Muscle of back (tissue), 11 donors: ENCODE measurements around the gene NEDD4. TPM values are rescaled to one million over a fixed set of nuclear protein-coding genes. Genes with fewer than 3 reads are reported as not detected.
A peak's percentile ranks its signal among the peaks of the same experiment; 100 is the strongest.
"Not testable (repeated sequence)": the region's sequence is repeated elsewhere in the genome, so short reads cannot be mapped to it uniquely, and the experiment has no call there.

Source experiments
- DNase-seq, 3 donors: peaks; one replicate each; pipeline versions ENCODE4 v3.0.0 to v3.0.0-alpha.2; 2013
- polyA plus RNA-seq, 10 donors: library from polyadenylated mRNA; unstranded; fragments of 120-200 nt; gene quantifications; one replicate each; pipeline ENCODE4 v1.2.1, GENCODE V29; 2013; ENCODE audit not compliant: insufficient read length in 10 of 10

Gene NEDD4
- polyA plus RNA-seq, 10 donors: 8.5 to 16.0 (median 11.2) TPM

GRCh38 chr15:56007053-56007452, 13.6 kb upstream of the NEDD4 start:
- DNase-seq: not testable (repeated sequence)

- DNase-seq: not testable (repeated sequence)
These were observed 13.0 kb upstream of the NEDD4 start for GRCh38 chr15:56006371-56006770.

DNA sequence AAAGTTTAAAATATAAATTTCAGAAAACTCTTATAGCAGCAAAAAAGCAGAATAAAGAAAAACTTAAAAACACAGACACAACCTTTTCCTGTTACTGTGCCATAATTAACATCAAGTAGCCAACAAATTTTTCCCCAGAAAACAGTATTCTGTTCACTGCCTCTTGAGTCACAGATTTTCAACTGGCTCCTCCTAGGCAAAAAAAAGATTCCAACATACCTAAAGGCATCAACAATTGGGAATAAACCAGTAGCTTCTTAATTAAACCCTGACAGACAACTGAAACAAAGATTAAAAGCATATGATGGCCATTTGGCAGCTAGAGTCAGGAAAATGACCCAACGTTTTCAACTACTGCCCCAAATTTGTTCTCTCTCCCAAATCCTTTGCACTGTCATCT, 10.9 kb upstream of the NEDD4 start:
- not testable (repeated sequence) for DNase-seq

GRCh38 chr15:56003777-56004176, 10.4 kb upstream of the NEDD4 start:
- DNase-seq: not testable (repeated sequence)

DNA sequence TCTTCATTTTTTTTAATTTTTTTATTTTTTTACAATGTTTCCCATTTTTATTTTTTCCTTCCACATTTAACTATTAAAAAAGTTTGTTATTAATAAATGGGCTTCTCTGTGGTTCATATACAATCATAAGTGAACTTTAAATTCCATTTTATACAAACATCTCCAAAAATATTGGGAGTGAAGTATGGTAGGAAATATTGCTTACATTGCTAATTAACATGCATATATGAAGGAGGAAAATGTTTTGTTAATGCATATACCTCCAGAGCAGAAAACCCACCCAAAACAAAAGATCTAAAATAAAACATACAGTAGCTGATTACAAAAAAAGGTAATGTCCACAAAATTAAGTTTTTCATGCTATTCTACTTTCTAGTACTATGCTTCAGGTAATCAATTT, 9.9 kb upstream of the NEDD4 start:
- not testable (repeated sequence) for DNase-seq

- DNase-seq: no peak
These were observed 8.2 kb upstream of the NEDD4 start for GRCh38 chr15:56001471-56002078.

DNA sequence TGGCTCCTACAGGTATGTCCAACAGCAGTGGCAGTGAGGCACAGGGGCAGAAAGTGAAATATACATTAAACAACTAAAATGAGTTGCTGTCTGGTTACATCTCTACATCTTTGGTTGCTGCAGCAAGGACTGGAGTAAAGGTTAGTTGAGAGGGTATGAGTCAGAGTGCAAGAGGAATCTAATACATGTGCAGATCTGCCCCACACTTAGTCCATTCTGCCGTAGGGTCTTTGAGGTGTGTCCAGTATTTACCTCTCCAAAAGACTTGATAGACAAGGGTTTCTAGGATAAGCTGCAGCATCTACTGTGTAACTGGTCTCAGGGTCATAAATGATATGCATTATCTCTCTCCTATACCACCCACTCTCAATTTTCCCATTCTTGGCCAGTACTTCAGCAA, 6.2 kb upstream of the NEDD4 start:
- no peak for DNase-seq

GRCh38 chr15:55998478-55998877, 5.1 kb upstream of the NEDD4 start:
- no peak for DNase-seq

GRCh38 chr15:55993804-55994560, 570 bp upstream of the NEDD4 start:
- peak; percentile 43 to 82 (median 62) for DNase-seq

DNA sequence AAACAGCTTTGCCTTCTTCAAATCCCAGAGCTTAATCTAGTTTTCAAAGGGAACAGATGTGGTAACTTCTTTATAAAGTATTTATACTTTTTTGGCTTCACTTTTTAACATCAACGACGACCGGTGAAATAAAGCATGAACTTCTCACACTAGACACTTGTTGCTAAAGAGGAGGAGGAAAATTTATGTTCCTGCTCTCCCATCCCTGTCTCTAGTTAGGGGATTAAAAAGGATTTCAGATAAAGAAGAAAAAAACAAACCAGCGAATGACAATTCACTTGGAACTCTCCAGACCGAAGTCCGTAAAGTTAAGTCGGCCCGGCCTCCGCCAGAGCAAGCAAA, 672 bp downstream of the NEDD4 start:
- DNase-seq: no peak

DNA sequence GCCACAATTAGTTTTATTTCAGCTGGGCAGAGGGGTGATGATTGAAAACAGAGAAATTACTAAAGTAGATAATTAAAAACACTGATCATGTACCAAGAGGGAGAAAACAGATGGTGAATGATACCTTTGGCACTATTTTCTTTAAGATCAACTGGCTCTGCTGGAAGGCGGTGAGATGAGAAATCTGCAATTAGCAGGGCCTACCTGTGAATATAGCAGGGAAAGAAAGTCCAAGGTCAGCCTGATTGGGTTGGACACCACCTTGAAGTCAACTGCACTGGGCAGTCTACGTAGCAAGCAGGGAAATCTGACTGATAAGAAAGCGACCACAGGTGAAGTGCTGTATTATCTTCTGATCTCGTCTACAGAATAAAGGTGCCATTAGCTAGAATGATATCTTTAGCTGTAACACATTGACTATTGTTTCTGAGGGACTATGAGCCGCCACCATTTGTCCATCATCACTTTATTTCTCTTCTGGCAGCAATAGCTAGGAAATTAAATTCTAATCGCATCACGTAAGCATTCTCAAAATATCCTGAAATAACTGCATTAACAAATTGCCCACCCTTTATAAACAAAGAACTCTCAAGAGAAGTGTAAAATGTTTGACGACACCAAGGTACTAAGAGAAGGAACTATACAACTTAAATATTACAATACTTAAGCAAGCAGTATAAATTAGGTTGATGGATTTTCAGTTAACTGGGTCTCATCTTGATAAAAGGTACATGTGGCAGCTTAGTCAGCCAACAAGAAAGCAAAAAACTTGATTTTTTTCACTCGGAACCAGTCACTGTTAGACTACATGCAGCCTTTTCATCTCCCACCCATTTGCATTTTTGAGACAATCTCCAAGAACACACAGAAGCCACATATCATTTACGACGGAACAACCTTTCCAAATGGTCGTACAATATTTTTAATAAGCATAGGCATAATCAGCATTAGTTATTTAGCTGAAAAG, 1.3 kb downstream of the NEDD4 start:
- peak in 1 of 3 donors; percentile 14 for DNase-seq

DNA sequence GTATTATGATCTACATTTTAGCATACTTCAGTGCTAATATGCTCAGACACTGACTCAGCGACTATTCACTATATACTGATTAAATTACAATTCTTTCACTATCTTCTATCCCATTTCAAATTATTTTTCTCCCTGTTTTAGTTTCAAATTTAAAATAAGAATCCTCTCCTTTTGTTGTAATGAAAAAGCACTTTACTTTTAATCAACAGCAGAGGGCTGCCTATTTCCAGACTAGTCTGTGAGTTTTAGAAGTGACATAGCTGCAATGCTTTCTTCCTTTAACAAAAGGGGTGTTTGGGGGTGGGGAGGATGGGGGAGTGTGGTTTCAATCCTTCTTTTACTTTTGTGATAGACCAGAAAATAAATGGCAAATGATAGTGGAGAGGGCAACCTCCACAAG, 2.4 kb downstream of the NEDD4 start:
- no peak for DNase-seq

DNA sequence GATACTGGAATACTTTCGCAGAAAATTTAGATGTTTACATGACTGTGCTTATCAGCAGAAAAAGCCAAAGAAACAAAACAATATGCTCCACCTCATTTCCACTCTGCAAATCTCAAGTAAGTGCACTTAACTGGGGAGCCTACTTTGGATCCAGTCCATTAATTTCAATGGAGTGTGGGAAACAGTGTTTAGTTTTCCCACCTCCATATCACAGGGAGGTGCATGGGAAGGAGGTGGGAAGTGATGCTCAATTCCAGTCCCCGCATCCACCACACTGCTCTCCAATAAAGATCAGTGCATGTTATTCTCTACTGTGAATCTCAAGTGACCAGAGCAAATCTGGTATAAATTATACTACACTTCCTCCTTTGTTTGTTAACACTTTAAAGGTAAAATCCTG, 2.9 kb downstream of the NEDD4 start:
- no peak for DNase-seq

DNA sequence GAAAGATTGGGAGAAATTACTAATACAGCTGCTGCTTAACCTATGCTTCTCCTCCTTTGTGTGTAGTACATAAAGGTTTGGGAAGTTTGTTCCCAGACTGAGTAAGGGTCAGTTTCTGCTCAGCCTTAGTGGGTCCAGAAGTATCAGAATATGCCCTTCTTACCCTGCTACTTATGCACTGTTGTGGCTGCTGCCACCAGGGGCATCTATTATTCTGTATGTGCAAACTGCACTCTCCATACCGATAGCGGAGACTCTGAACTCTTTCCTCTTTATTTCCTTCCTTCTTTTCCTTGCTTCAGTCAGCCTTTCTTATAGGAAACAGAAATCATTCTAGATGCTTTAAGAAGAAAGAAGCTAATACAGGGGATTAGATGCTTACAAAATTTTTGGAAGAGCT, 4.0 kb downstream of the NEDD4 start:
- DNase-seq: no peak

- DNase-seq: no peak
These were observed 11.7 kb downstream of the NEDD4 start for GRCh38 chr15:55981582-55982249.

- DNase-seq: no peak
These were observed 12.9 kb downstream of the NEDD4 start for GRCh38 chr15:55980511-55980910.

- DNase-seq: no peak
These were observed 16.2 kb downstream of the NEDD4 start for GRCh38 chr15:55977231-55977630.

DNA sequence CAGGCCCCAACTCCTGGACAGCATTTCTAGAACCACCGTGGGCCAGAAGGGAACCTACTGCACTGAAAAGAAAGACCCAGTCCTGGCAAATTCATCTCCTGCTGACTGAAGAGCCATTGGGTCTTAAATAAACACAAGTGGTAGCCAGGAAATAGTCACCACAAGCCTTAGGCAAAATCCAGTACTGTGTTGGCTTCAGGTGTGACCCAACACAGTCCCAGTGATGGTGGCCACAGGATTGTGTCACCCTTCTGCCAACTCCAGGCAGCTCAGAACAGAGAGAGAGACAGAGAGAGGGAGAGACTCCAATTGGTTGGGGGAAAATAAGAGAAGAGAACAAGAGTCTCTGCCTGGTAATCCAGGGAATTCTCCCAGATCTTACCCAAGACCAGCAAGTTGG, 23.1 kb downstream of the NEDD4 start:
- no peak for DNase-seq

DNA sequence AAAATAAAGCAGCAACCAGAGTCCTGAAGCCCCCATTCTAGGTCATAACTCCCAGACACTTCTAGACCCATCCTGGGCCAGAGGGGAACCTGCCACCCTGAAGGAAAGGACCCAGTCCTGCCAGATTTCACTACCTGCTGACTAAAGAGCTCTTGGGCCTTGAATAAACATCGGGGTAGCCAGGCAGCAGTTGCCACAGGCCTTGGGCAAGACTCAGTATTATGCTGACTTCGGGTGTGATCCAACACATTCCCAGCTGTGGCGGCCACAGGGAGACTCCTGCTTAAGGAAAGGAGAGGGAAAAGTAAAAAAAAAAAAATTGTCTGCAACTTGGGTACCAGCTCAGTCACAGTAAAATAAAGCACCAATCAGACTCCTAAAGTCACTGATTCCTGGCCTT, 23.8 kb downstream of the NEDD4 start:
- no peak for DNase-seq

- no peak for DNase-seq
These were observed 24.5 kb downstream of the NEDD4 start for GRCh38 chr15:55968923-55969322.

DNA sequence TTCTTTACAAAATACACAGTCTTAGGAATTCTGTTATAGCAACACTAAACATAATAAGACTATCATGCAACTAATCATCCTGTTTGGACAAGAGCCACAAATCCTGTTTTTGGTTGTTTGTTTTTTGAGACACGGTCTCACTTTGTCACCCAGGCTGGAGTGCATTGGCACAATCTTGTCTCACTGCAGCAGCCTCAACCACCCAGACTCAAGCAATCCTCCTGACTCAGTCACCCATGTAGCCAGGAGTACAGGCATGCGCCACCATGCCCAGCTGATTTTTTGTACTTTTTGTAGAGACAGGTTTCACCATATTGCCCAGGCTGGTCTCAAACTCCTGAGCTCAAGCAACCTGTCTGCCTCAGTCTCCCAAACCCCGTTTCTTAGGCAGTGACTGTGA, 28.3 kb downstream of the NEDD4 start:
- DNase-seq: no peak

DNA sequence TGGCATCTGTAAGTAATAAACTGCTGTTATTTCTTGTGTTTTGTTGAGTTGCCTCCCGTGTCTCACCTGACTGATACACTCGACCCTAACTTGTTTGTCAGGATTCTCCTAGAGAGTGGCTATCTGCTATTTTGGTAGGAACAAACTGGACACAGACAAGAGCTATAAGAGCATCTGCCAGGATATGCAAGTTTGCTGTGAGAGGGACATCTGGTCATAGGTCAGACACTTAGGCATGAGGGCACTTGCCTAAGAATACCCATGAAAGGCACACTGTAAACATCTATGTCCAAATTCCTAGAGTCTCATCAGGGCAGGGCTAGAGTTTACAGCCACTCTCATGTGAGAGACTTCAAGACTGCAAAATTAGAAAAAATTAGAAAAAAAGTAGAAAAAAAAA, 32.5 kb downstream of the NEDD4 start:
- DNase-seq: no peak
